PFSK-1 (cell line): ENCODE data around the gene ERBB4.

Source experiments
- FOXP2 ChIP-seq: optimal IDR thresholded peaks from 2 replicates; pipeline ENCODE3; 2011; ENCODE audit warnings: borderline replicate concordance, control low read depth, inconsistent platforms; ENCODE audit not compliant: insufficient read depth; ENCODE audit errors: extremely low read length, extremely low read depth
- POLR2AphosphoS5 ChIP-seq: IDR thresholded peaks from 2 replicates; pipeline ENCODE4 v1.6.1; 2012; ENCODE audit warnings: low read depth, mild to moderate bottlenecking, control low read depth, low read length, moderate library complexity
- TAF1 ChIP-seq: IDR thresholded peaks from 2 replicates; pipeline ENCODE4 v1.6.1; 2012; ENCODE audit warnings: low read length, control low read depth, borderline replicate concordance; ENCODE audit not compliant: insufficient read depth

DNA sequence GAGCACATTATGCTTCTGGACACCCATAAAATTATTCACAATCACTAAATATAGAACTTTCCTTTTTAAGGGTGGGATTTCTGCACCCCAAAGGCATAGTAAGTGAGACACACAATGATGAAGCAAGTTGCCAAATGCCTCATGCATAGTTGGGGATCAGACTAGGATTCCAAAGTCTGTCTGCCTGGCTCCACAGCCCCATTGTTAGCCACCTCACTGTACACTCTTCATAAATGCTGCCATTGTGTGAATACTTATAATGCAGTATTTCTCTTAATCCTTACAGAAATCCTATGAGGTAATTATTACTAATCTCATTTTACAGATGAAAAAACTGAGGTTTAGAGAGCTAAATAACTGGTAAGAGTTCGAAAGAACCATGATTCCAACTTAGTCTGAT is 738.6 kb downstream of the ERBB4 start:
- no peak for TF ChIP-seq POLR2AphosphoS5
- TF ChIP-seq TAF1 = no peak
- no peak for TF ChIP-seq FOXP2
